AG10803 (cell line): ENCODE measurements around the gene CRYGC.
"Not testable (repeated sequence)": the region's sequence is repeated elsewhere in the genome, so short reads cannot be mapped to it uniquely, and the experiment has no call there.

Experiments
- DNase-seq: peaks from one replicate; pipeline ENCODE4 v3.0.0; 2010; ENCODE audit warnings: low read depth
- H3K4me3 ChIP-seq: 2 replicates; pipeline ENCODE4 v1.5.1; 2011; ENCODE audit warnings: mild to moderate bottlenecking, low read length, control low read depth
- CTCF ChIP-seq: conservative IDR thresholded peaks from 2 replicates; pipeline ENCODE4 v1.5.1; 2011; ENCODE audit warnings: mild to moderate bottlenecking, low read length, control low read depth, inconsistent platforms

The CRYGC gene

GRCh38 chr2:208136716-208137094 lies 7.1 kb upstream of the CRYGC start:
- no peak for TF ChIP-seq CTCF
- DNase-seq = no peak
- no peak overlapping the region for H3K4me3 ChIP-seq

- no peak for DNase-seq
- no peak for TF ChIP-seq CTCF
Measured at GRCh38 chr2:208135794-208136715, 6.4 kb upstream of the CRYGC start.

DNA sequence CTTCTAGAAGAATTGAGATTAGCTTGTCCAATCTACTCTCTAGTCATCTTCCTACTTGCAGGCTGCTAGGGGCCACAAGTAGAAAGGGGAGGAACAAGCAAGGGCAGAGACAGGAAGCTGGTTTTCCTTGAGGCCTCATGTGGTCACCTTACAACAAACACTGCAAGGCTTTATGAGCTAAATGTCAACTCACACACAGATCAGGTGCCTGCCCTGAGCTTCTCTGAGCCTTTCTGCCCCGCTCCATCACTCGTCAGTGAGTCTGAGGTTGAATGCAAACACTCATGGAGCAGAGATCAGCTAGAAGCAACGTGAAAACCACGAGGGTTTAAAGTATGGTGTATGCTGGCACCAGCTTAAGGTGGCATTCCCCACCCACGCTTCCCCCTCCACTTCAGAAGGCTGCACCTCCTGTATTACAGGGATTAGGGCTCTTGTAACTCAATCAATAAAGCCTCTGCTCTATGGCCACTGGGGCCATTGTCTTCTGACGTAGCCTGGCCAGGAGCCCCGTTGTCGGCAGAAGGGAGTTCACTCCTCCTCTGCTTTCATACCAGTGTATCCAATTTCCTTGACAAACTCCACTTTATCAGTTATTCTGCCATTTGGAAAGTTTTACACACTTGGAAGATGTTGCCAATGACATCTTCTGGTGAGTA lies 5.4 kb upstream of the CRYGC start:
- no peak for TF ChIP-seq CTCF

More at GRCh38 chr2:208135794-208136715, 6.4 kb upstream of the CRYGC start:
- no peak overlapping the region for H3K4me3 ChIP-seq

DNA sequence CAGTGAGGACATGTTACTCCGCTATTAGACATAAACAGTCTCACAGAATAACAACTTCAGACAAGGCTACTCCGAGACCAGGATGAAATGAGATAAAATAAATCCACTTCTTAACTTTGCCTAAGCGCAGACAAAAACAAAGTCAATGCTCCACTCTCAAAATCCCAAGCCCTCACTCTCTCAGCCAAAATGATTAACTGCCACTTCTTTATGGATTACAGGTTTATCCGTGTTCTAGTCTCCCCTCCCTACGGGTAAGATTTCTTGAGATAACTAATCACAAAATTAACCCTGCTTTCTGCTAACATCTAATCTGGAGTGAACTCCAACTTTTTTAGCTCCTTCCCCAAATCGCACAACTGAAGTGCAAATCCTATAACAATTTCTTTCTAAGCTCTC lies 1.1 kb upstream of the CRYGC start:
- no peak for TF ChIP-seq CTCF
- no peak overlapping the region for H3K4me3 ChIP-seq
- no peak for DNase-seq

More for the DNA sequence above, 5.4 kb upstream of the CRYGC start:
- no peak for DNase-seq
- no peak overlapping the region for H3K4me3 ChIP-seq

DNA sequence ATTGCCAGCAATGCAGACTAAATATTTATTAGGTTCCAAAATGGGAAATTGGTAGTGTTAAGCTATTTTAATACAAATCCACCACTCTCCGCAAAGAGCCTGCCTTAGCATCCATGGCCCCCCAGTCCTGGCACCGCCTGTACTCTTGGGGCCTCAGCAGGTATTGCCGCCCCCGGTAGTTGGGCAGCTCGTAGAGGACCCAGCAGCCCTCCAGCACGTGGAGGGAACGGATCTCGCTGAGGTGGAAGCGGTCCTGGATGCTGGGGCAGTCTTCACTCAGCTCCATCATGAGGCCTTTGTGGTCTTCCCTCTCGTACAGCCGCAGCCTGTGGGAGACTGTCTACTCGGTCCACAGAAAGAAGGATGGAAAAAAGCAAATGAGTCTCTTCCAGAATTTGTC lies 1.5 kb downstream of the CRYGC start:
- no peak overlapping the region for H3K4me3 ChIP-seq
- no peak for TF ChIP-seq CTCF
- no peak for DNase-seq

DNA sequence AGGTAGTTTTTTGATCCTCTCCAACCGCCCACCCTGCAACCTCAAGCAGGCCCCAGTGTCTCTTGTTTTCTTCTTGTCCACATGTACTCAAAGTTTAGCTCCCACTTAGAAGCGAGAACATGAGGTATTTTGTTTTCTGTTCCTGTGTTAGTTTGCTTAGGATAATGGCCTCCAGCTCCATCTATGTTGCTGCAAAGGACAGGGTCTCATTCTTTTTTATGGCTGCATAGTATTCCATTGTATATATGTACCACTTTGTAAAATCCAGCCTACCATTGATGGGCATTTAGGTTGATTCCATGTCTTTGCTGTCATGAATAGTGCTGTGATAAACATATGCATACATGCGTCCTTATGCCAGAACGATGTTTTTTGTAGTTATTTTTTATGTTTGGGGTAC lies 2.5 kb downstream of the CRYGC start:
- no peak overlapping the region for H3K4me3 ChIP-seq
- no peak for DNase-seq
- TF ChIP-seq CTCF = no peak

DNA sequence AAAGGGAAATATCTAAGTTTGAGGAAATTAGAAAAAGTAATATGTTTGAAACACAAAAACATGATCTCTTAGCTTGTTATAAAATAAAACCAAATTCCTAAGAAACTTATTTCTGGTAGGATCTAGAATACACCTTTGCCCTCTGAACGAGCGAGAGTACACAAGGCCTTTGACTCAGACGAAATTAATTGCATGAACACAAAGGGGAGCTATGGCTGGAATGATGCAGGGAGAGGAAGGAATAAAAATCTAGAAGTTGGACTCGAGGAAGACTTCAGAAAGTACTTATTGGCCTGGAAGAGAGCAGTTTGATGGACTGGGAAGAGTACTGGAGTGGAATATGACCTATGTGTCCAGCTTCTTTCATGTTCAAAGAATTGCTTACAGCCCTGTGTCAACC lies 4.4 kb downstream of the CRYGC start:
- no peak for DNase-seq
- H3K4me3 ChIP-seq = no peak overlapping the region
- TF ChIP-seq CTCF = no peak

- DNase-seq, H3K4me3 ChIP-seq: not testable (repeated sequence)
Measured at GRCh38 chr2:208124013-208124715, 5.5 kb downstream of the CRYGC start, which contains the start of gene CRYGD. Gene CRYGD (minus strand): TSS chr2:208124524. CDS start chr2:208124473, 51 bp downstream.
